Psoas muscle (tissue), 8 donors: ENCODE data around the gene CLPSL2. TPM values are rescaled to one million over a fixed set of nuclear protein-coding genes. Genes with fewer than 3 reads are reported as not detected.

Experiments
- ATAC-seq, 4 donors: fragments of 200-7000 bp; cut with Tn5 transposase; one replicate each; pipeline ENCODE4 v1.9.1; 2020; ENCODE audit warnings: moderate library complexity in 3 of 4, mild to moderate bottlenecking in 2 of 4
- DNase-seq, 2 donors: peaks; one replicate each; pipeline ENCODE4 v3.0.0-alpha.2; 2020
- H3K27ac ChIP-seq: fragments of 200-600 bp; one replicate; pipeline ENCODE4 v1.8.0; 2022
- H3K27me3 ChIP-seq, 3 donors: fragments of 200-600 bp in 1 of 3; one replicate each; pipeline versions ENCODE4 v1.6.1 to v1.8.0; 2013 to 2022; ENCODE audit warnings: low read length in 2 of 3, mild to moderate bottlenecking in 2 of 3, moderate library complexity in 1 of 3; ENCODE audit not compliant: insufficient read depth in 3 of 3
- H3K36me3 ChIP-seq, 2 donors: fragments of 200-600 bp in 1 of 2; one replicate each; pipeline versions ENCODE4 v1.6.1 to v1.8.0; 2013 to 2022; ENCODE audit warnings: low read depth in 1 of 2, mild to moderate bottlenecking in 1 of 2, moderate library complexity in 1 of 2; ENCODE audit not compliant: insufficient read depth in 1 of 2
- H3K4me1 ChIP-seq: fragments of 200-600 bp; one replicate; pipeline ENCODE4 v1.8.0; 2022
- H3K4me3 ChIP-seq: fragments of 200-600 bp; one replicate; pipeline ENCODE4 v1.8.0; 2022; ENCODE audit warnings: mild to moderate bottlenecking
- H3K9me3 ChIP-seq: fragments of 200-600 bp; one replicate; pipeline ENCODE4 v1.8.0; 2022
- WGBS, 3 donors: extraction: QIAGEN DNeasy Blood & Tissue Kit; methylation state at CpG; one replicate each; pipeline versions ENCODE4 v1.1.6 to v1.1.7; 2013; 5-methylcytosine and 5-hydroxymethylcytosine counted together
- intact Hi-C, 2 donors: fragments of 100-400 bp; cut with DNase I; formaldehyde crosslinking; loops; one replicate each; pipeline versions ENCODE4 v1.11.0 to v1.14.2; 2022
- long read RNA-seq, 2 donors: library from polyadenylated mRNA; unstranded; transcript quantifications; one replicate each; pipeline ENCODE4 v2.0.0, GENCODE V29; 2021
- polyA plus RNA-seq, 3 donors: library from polyadenylated mRNA; stranded (reverse); fragments of 200-250 nt; gene quantifications; one replicate each; pipeline ENCODE4 v1.2.3, GENCODE V29; 2013
- total RNA-seq, 4 donors: library from RNA; stranded (reverse); fragmentation: NEBNext Ultra II Directional in 2 of 4; extraction: Animal tissue kit (Norgen Biotek cat#: 25700) in 2 of 4; gene quantifications; one replicate each; pipeline versions ENCODE4 v1.2.1 to v1.2.4, GENCODE V29; 2021 to 2023
- TF ChIP-seq, protein P1 (sequence below): fragments of 200-600 bp; IDR thresholded peaks from one replicate; pipeline ENCODE4 v1.8.0; 2022; ENCODE audit warnings: antibody characterized with exemption
- donor health status: healthy with polysubstance abuse.
- donor health status: DM: no; HTN: no; CAD: no; lungs with moderate emphysema.
- donor health status: Bipolar disorder and iron deficiency.
- donor health status: healthy.
- donor health status: DM: yes; HTN: yes; CAD: no.
- donor health status: DM: no; HTN: no; CAD: no.
- donor health status: DM: no; HTN: no; CAD: no.
- donor health status: DM: yes; HTN: yes; CAD: no.

Gene CLPSL2, protein sequence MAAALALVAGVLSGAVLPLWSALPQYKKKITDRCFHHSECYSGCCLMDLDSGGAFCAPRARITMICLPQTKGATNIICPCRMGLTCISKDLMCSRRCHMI
- total RNA-seq (not detected), polyA plus RNA-seq (not detected)
- long read RNA-seq, donor 1, result 0 reads
- long read RNA-seq, donor 2, result 0 reads

DNA sequence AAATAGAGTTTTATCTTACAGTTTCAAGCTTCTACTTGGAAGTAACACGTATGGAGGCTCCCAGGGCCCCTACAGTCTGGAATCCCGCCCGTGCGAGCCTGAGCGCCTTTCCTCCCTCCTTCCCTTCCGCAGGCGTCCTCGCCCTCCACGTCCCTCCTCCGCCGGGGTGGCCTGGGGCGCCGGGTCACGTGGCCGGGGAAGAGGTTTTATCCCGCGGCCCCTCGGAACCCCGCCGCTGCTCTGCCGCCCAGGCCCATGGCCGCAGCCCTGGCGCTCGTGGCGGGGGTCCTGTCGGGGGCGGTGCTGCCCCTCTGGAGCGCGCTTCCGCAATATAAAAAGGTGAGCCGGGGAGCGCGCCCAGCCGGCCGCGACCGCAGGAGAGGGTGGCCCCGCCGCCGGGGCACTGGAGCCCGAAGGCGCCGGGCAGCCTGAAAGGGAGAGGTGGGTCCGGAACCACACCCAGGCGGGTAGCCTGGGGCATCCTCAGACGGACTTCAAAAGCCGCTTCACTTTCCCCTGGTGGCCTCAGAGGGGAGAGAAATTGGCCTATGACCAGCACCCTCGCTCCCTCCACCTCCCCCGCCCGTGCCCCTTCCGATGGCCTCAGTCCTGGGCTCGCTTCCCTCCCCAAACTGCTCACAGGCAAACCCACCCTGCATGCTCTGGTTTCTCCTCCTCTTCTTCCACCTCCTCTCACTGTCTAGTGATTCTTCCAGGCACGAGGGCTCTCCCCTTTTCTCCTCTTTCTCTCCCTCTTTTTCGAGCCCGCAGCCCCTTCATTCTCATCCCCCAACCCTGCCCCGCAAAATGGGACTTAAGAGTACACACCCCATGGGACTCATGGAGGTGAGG is at the start of gene CLPSL2:
Gene CLPSL2, plus strand, starts transcription at position 235 of the 852 bp plus-strand sequence. Its CDS starts 21 bp downstream, at position 256.
- Histone ChIP-seq H3K4me1 (no peaks in the 10 kb centered on the region), H3K4me3 (peak within 1 kb of the TSS; percentile 59), H3K27ac (no peak within 1 kb of the TSS), H3K36me3 (no peaks in the 10 kb centered on the region), H3K9me3 (no peaks in the 10 kb centered on the region), H3K27me3 (peaks cover 0 to 54% (median 16%) of the 10 kb centered on the region in 3 donors)
- ATAC-seq (peak in 2 of 4 donors; percentile 22 to 23), DNase-seq (no peak)
- intact Hi-C loops, result no loop called here
- TF ChIP-seq, protein P1, sequence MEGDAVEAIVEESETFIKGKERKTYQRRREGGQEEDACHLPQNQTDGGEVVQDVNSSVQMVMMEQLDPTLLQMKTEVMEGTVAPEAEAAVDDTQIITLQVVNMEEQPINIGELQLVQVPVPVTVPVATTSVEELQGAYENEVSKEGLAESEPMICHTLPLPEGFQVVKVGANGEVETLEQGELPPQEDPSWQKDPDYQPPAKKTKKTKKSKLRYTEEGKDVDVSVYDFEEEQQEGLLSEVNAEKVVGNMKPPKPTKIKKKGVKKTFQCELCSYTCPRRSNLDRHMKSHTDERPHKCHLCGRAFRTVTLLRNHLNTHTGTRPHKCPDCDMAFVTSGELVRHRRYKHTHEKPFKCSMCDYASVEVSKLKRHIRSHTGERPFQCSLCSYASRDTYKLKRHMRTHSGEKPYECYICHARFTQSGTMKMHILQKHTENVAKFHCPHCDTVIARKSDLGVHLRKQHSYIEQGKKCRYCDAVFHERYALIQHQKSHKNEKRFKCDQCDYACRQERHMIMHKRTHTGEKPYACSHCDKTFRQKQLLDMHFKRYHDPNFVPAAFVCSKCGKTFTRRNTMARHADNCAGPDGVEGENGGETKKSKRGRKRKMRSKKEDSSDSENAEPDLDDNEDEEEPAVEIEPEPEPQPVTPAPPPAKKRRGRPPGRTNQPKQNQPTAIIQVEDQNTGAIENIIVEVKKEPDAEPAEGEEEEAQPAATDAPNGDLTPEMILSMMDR, result no peak
- WGBS, 3 donors, result 2 to 4% (median 4%) methylated on average over 38 to 56 of the region's 56 CpGs

DNA sequence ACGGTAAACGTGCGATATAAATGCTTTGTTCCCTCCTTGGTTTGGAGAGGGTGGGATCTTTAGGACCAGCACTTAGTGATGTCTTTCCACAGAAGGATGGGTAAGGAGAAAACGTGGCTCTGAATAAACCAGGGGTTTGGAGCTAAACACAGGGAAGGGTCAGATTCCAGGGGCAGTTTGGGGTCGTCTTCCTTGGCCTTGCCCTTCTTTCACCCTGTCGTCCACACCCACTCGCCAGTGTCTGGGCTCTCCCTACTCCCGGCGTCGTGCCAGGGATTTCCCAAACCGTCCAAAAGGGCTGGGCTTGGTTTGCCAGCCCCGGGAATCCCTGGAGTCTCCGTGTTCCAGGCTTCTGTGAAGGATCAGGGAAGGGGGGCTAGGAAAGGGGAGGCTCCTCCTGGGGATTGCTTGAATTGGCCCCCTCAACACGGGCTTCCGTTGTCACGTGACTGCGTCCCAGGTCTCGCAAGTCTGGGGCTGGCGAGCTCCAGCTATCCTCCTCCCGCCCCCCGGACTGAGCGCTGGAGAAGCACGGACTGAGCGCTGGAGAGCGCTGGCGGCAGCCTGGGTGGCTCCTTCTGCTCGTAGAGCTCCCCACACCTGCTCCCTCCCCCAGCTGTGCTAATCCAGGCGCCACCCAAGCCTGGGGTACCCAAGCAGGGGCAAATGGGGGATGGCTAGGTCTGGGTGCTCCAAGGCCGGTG is 49.0 kb upstream of the CLPSL2 start:
- Histone ChIP-seq H3K9me3 (no peaks in the 10 kb centered on the region), H3K27ac (peak overlapping the region; percentile 99), H3K27me3 (no peaks in the 10 kb centered on the region), H3K36me3 (no peaks in the 10 kb centered on the region), H3K4me1 (peaks cover 70% of the 10 kb centered on the region), H3K4me3 (peak overlapping the region; percentile 75)
- DNase-seq, result peak; percentile 94 to 98
- ATAC-seq, result peak; percentile 34 to 55 (median 39)
- 1 to 2% (median 2%) methylated on average over 27 to 29 of the region's 29 CpGs for WGBS, 3 donors
- intact Hi-C loops, result loop anchor here (2.0 to 5.0 kb wide), 2 partner anchors 39 to 125 kb away; partner anchors contain the start of gene FKBP5 (in 1 of the 2)
- TF ChIP-seq, protein P1, result no peak

DNA sequence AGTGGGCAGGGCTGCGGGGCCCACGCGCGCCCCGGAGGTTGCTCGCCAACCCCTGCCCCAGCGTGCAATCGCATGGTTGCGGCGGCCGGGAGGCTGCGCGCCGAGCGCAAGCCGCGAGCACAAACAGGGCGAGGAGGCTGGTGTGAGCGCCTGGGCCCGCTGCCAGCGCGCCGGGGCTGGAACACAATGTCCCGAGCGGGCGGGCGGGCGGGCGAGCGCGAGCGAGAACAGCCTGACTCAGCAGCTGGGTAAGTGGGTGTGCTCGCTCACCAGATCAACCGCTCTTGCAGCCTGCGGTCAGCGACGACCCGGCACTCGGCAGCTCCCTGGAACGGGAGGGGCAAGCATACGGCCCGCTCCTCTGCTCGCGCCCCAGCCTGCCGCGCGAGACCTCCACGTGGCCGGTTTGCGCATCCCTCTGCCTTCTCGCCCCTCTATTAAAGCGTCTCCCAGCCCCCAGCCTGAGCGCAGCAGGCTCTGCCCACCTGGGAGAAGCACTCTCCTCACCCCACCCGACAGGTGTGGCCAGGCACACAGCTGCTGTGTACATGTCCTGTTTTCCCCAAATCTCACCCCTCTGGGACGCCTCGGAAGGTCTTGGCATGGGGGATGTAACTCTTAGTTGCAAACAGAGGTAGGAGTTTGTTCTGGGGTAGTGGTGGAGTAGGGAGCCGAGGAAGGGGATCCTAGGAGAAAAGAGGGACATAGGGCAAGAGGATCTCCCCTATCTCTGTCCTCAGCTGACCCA is 48.3 kb upstream of the CLPSL2 start:
- TF ChIP-seq, protein P1, result no peak
- DNase-seq (peak; percentile 96 to 98), ATAC-seq (peak; percentile 49 to 75 (median 60))
- Histone ChIP-seq H3K9me3 (no peaks in the 10 kb centered on the region), H3K27ac (peak overlapping the region; percentile 99), H3K27me3 (no peaks in the 10 kb centered on the region), H3K36me3 (no peaks in the 10 kb centered on the region), H3K4me3 (peak overlapping the region; percentile 75), H3K4me1 (peaks cover 73% of the 10 kb centered on the region)
- intact Hi-C loops, result loop anchor here (2.0 to 5.0 kb wide), 2 partner anchors 39 to 126 kb away; partner anchors contain the start of gene FKBP5 (in 1 of the 2)
- WGBS, 3 donors, result 1 to 2% (median 1%) methylated on average over 38 to 57 of the region's 57 CpGs
